Stimulated activated CD4-positive, alpha-beta T cell treated with anti-CD3 and anti-CD28 coated beads, Interleukin-12 subunit alpha, Interleukin-12 subunit beta, amount 100 ng/mL, for 4 hours (primary cell): ENCODE data around the gene HPCAL1.
"Not testable (repeated sequence)": the region's sequence is repeated elsewhere in the genome, so short reads cannot be mapped to it uniquely, and the experiment has no call there.

Source experiments
- DNase-seq: peaks from one replicate; pipeline ENCODE4 v3.0.0-alpha.2; 2020

The HPCAL1 gene

GRCh38 chr2:10448576-10449485, 146.1 kb downstream of the HPCAL1 start:
- DNase-seq = peak; percentile 93

GRCh38 chr2:10449486-10449831, 146.8 kb downstream of the HPCAL1 start:
- DNase-seq = no peak

- no peak for DNase-seq
These were observed 147.4 kb downstream of the HPCAL1 start for GRCh38 chr2:10449838-10450691.

GRCh38 chr2:10451819-10452218, 149.1 kb downstream of the HPCAL1 start:
- no peak for DNase-seq

GRCh38 chr2:10452312-10452711, 149.6 kb downstream of the HPCAL1 start:
- no peak for DNase-seq

- DNase-seq = no peak
These were observed 150.5 kb downstream of the HPCAL1 start for GRCh38 chr2:10452956-10453904.

- DNase-seq = no peak
These were observed 151.2 kb downstream of the HPCAL1 start for GRCh38 chr2:10453905-10454298.

- no peak for DNase-seq
These were observed 151.8 kb downstream of the HPCAL1 start for GRCh38 chr2:10454505-10454904.

- DNase-seq = not testable (repeated sequence)
These were observed 154.5 kb downstream of the HPCAL1 start for GRCh38 chr2:10457195-10457594.

GRCh38 chr2:10457846-10458598, 155.3 kb downstream of the HPCAL1 start:
- DNase-seq = no peak

GRCh38 chr2:10460366-10460796, 157.7 kb downstream of the HPCAL1 start:
- DNase-seq = no peak

- no peak for DNase-seq
These were observed 159.7 kb downstream of the HPCAL1 start for GRCh38 chr2:10462178-10463083.

- no peak for DNase-seq
These were observed 163.2 kb downstream of the HPCAL1 start for GRCh38 chr2:10465910-10466309.

GRCh38 chr2:10466801-10467200, 164.1 kb downstream of the HPCAL1 start:
- DNase-seq = no peak

- DNase-seq = no peak
These were observed 164.7 kb downstream of the HPCAL1 start for GRCh38 chr2:10467401-10467800.

GRCh38 chr2:10469301-10469700, 166.6 kb downstream of the HPCAL1 start:
- no peak for DNase-seq

GRCh38 chr2:10469955-10470608, 167.4 kb downstream of the HPCAL1 start:
- DNase-seq = no peak

GRCh38 chr2:10471046-10471571, 168.4 kb downstream of the HPCAL1 start:
- no peak for DNase-seq

- no peak for DNase-seq
These were observed 169.3 kb downstream of the HPCAL1 start for GRCh38 chr2:10471955-10472354.
